ENCODE results near the gene GLYR1.

Gene GLYR1

DNA sequence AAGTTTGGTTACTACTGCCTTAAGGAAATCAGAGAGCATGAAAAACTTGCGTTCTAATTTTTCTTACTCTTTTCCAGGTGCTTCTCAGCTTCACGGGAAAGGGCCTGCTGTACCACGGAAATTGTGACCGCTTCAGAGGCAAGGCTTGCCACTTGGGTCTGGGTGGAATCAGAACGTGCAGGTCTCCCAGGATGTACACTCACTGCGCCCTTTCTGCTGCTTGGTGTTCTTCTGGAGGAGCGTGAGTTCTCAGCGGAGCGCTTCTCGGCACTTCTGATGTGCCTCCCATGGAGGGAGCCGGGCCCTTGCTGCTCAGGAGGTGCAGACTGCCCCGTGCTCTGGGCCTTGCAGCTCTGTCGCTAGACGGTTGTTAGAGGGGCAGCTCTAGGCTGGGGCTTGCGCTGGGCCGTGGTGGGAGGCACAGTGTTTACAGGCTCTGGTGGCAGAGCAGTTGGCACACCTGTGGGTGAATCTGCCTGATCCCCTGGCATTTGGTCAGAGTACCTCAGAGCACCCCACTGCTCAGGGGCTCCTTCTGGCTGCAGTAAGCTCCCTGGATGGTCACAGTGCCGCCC is 33.0 kb upstream of the GLYR1 start:
- no peak for DNase-seq (ENCODE audit: low read depth in 4 of 4, low spot score in 1 of 4)

DNA sequence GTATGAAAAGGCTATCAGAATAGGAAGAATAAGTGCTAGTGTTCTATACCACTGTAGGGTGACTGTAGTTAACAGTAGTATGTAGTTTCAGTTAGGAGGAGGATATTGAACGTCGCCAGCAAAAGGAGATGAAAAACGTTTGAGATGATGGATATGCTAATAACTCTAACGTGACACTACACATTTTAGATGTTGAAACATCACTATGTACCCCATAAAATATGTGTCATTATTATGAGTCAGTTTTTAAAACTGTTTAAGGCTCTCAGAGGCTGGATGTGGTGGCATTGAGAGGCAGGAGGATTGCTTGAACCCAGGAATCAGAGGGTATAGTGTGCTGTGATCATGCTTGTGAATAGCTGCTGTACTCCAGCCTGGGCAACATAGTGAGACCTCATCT is 32.0 kb upstream of the GLYR1 start:
- DNase-seq (ENCODE audit: low read depth in 4 of 4, low spot score in 1 of 4) = no peak

DNA sequence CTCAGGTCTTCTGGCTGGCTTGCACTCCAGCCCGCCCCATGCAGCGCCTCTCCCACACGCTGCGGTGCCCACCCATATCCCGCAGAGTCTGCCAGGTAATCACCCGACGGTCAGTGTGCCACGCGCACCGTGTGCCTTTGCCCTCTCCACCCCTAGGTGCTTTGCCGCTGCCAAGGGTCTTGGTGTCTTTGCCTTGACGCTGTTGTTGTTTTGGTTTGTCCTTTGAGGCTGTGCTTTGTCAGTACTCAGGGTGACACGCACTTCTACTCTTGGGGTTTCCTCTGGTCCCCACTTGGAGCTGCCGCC is 30.2 kb upstream of the GLYR1 start:
- no peak for DNase-seq (ENCODE audit: low read depth in 4 of 4, low spot score in 1 of 4)

DNA sequence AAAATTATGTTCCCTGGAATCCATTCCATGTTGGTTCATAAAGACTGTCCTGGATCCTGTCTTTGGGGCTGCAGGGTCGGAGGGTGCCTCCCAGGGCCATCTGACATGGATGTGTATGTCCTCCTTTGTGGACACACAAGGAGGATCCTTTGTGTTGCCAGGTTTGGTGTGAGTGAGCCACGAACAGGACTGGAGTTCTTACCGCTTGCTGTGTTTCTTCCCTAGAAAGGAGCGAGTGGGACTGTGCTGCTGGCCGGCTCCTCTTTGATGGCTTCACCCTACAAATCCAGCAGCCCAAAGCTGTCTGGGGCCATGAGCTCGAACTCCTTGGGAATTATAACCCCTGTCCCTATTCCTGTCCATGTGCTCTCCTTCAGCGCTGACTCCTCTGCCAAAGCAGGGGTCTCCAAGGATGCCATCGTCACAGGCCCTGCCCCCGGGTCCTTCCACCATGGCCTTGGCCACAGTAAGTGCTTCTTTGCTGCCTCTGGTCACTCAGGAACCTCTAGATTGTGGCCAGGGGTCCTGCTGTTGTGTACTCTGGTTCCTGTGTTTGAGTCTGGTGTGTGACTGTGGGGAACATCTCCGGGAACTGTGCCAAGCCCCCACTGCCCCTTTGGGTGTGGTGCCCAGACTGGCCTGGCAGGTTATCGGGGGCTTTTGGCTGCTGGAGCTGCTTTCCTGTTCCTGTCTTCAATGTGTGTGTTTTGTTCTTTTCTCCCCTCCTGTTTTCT is 29.7 kb upstream of the GLYR1 start:
- no peak for DNase-seq (ENCODE audit: low read depth in 4 of 4, low spot score in 1 of 4)

DNA sequence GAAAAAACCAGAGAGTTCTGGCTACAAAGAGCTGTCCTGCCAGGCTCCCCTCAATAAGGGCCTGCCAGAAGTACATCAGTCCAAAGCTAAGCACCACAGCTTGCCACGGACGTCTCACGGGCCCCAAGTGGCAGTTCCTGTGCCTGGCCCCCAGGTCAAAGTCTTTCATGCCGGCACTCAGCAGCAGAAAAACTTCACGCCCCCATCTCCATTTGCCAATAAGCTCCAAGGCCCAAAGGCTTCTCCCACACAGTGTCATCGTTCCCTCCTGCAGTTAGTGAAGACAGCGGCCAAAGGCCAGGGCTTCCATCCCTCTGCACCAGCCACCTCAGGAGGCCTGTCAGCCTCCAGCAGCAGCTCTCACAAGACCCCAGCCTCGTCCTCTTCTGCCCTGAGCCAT is 27.6 kb upstream of the GLYR1 start:
- DNase-seq (ENCODE audit: low read depth in 4 of 4, low spot score in 1 of 4) = no peak

DNA sequence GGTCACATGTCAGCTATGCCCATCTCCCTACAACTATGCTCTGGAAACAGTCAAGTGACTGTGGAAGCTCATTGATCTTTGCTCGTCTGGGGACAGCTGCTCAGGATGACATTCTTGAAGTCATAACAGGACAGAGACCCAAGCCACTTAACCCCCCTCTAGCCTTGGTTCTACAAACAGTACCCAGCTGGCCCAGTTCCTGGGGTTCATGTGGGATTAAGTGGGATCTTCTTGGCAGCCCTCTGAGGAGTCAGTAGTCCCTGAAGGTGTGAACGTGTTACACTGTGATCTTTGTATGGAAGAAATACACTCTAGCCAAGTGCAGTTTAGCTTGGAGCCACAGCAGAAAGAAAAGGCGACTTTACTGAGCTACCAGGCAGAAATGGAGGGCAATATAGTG is 26.0 kb upstream of the GLYR1 start:
- DNase-seq (ENCODE audit: low read depth in 4 of 4, low spot score in 1 of 4) = no peak

DNA sequence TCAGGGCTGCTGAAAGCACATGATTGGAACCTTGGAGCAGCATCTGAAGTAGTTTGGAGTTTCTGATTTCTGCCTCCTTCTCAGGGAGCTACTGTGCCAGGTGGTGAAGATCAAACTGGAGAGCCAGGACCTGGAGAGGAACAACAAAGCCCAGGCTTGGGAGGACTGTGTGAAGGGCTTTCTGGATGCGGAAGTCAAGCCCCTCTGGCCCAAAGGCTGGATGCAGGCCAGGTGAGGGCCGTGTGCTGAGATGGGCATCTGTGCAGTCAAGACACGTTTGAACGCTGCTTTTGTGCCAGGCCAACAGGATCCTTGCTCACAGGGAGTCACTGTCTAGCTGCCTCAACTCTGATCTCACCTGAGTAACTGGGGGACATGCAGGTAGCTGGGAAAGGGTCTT is 24.0 kb upstream of the GLYR1 start:
- DNase-seq (ENCODE audit: low read depth in 4 of 4, low spot score in 1 of 4) = no peak

DNA sequence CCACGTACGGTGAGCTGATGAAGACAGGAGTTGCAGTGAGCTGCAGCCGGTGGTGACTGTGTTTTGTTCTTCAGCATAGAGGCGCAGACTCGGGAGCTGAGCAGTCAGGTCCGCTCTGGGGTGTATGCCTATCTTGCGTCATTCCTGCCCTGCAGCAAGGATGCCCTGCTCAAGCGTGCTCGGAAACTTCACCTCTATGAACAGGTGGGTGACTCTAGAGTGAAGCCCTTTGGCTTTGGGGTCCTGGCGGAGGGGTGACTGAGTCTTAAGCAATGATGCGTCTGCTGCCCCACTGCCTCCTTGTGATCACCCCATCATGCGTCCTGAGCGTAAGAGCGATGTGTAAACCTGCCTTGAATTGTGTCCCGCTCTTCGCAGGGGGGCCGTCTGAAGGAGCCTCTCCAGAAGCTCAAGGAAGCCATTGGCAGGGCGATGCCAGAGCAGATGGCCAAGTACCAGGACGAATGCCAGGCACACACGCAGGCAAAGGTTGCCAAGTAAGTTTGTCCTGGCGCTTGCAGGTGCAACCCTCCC is 23.1 kb upstream of the GLYR1 start:
- no peak for DNase-seq (ENCODE audit: low read depth in 4 of 4, low spot score in 1 of 4)

DNA sequence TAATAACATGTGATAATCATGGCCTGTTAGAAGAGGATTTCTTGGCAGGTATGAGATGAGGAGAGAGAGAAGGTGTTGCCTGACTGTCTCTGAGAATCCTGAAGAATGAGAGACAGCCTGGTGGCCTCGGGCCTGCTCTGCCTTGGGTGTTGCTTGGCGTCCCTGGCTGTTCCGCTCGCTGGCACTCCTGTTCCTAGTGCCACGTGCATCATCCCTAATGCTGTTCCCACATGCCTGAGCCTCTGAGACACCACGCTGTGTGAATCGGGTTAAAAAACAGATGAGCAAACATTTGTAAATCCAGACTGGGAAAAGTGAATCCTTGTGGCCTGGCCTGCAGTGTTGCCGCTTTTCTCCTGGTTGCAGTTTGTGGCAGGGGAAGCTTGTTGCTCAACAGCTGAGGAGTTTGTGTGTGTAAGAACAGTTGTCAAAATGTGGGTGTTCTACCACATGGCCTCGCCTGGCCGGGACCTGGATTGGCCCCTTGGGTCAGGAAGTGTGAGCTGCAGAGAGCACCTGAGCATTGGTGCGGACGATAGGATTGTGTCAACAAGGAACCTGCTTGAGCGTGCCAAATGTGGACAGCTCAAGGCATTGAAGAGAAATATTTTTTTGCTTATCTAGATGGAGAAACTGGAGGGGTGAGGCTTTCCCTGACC is 22.2 kb upstream of the GLYR1 start:
- no peak for DNase-seq (ENCODE audit: low read depth in 4 of 4, low spot score in 1 of 4)

DNA sequence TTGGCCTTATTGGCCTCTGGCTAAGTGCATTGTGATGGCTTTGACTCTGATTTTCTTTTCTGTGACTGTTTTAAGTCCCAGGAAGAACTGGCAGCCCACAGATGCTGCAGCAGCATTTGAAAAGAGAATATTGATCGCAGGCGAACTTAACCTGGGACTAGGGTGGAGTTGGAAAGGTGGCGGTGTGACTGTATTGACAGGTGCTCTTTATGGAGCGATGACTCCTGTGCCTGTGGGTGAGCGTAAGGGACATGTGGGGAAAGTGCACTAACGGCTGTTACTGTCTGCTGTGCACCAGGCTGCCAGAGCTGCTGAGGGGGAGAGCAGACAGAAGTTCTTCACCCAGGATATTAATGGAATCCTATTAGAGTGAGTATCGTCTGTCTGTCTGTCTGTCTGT is 21.4 kb upstream of the GLYR1 start:
- no peak for DNase-seq (ENCODE audit: low read depth in 4 of 4, low spot score in 1 of 4)

DNA sequence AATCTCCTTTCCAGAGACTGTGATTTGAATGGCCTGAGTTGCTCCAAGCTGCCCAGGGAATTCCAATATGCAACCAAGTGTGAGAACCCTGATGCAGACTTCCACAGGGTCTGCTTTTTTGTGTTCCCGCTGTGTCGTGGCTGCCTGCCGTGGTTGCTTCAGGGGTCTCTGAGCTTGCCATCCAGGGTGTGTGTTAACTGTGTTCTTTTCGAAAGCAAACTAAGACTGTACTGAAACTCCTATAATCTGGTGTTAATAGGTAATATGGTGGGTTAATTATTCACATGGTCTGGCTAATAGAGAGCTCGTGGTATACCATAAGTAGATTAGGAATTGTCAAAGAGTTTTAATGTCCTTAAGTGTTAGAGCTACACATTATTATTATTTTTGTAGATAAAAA is 20.9 kb upstream of the GLYR1 start:
- DNase-seq (ENCODE audit: low read depth in 4 of 4, low spot score in 1 of 4) = no peak

DNA sequence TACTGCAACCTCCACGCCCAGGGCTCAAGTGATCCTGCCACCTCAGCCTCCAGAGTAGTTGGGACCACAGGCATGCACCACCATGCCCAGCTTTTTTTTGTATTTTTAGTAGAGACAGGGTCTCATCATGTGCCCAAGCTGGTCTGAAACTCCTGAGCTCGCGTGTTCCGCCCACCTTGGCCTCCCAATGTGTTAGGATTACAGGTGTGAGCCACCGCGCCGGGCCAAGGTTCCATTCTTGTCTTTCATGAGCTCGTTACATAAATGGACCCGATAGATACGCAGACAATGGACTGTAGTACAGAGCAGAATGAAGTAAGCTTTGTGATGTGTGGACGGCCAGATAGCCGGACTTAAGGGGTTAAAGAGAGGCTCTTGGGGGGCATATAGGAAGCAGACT is 19.5 kb upstream of the GLYR1 start:
- DNase-seq (ENCODE audit: low read depth in 4 of 4, low spot score in 1 of 4) = no peak

DNA sequence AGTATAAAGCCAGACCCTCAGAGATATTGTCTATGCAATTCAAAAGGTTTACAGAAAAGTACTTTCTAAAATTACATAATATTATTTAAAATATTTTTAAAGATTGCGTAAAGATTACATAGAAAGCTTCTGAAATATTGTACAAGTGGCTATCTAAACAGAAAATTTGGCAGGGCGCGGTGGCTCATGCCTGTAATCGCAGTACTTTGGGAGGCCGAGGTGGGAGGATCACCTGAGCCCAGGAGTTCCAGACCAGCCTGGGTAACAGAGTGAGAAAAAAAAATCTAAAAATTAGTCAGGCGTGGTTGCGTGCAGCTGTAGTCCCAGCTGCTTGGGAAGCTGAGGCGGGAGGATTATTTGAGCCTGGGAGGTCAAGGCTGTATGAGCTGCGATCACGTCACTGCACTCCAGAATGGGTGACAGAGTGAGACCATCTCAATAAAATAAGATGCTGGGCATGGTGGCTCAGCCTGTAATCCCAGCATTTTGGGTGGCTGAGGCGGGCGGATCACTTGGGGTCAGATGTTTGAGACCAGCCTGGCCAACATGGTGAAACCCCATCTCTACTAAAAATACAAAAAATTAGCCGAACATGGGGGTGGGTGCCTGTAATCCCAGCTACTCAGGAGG is 18.3 kb upstream of the GLYR1 start:
- DNase-seq (ENCODE audit: low read depth in 4 of 4, low spot score in 1 of 4) = no peak

DNA sequence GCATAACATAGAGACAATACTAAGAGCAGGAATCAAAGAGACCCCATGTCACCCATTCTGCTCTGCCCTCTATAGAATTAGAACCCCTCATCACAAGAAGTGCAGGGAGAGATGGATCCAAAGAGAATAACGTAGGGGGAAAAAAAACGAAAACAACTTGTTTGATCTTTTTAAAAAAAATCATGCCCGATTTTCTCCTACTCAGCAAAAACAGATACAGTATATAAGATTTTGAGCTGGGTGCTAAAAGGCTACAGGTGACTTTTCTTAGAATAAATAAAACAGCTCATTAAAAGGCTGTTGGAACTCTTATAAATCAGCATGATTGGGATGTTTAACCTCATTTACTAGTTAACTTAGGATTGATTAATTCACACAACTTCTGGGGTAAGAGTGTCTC is 17.6 kb upstream of the GLYR1 start:
- no peak for DNase-seq (ENCODE audit: low read depth in 4 of 4, low spot score in 1 of 4)

DNA sequence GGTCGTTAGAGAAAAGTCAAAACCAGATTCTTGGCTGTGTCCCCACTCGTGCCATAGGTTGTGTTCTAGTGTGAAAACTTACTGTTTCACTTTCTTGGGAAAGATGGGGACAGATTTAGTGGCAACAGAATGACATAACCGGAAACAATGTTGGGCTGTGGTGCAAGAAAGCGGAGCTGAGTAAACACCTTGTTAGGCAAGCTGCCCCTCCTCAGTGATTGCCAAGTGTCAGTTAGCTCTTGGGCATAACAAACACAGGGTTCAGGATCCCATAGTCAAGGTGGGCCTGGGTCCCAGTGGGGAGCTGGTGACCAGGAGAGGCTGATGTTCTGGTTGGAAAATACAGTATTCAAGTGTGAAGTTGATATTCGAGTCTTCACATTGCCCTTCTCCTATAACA is 15.6 kb upstream of the GLYR1 start:
- DNase-seq (ENCODE audit: low read depth in 4 of 4, low spot score in 1 of 4) = no peak

DNA sequence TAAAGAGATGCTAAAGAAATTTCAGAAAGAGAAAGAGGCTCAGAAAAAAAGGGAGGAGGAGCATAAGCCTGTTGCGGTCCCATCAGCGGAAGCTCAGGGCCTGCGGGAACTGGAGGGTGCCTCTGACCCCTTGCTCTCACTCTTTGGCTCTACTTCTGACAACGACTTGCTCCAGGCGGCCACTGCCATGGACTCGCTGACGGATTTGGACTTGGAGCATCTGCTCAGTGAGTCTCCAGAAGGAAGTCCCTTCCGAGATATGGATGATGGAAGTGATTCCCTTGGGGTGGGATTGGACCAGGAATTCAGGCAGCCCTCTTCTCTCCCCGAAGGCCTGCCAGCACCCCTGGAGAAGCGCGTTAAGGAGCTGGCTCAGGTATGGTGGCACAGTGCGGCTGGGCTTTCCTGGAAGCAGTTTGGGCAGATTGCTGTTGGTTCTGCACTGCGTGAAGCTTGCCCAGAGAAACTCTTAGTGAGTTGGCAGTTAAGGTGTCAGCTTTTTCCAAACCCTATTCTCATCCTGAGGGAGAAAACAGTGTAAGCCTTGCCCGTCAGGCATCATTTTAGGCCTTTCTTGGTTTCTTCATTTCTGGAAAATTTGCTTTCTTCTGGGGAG is 13.7 kb upstream of the GLYR1 start:
- DNase-seq (ENCODE audit: low read depth in 4 of 4, low spot score in 1 of 4) = no peak

DNA sequence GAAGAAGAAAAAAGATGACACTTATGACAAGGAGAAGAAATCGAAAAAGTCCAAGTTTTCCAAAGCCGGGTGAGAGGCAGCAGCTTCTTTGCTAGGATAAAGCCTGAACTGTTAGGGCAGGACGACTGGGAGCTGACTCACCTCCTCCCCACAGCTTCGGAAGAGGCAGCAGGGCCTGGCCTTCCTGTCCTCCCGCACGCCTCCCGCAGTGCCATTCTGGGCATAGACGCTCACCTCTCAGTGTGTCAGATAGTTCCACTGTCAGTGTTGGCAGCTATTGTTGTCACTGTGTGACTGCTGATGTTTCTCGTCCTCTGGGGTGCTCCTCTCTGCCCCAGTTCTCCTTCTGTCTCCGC is 12.8 kb upstream of the GLYR1 start:
- DNase-seq (ENCODE audit: low read depth in 4 of 4, low spot score in 1 of 4) = no peak

DNA sequence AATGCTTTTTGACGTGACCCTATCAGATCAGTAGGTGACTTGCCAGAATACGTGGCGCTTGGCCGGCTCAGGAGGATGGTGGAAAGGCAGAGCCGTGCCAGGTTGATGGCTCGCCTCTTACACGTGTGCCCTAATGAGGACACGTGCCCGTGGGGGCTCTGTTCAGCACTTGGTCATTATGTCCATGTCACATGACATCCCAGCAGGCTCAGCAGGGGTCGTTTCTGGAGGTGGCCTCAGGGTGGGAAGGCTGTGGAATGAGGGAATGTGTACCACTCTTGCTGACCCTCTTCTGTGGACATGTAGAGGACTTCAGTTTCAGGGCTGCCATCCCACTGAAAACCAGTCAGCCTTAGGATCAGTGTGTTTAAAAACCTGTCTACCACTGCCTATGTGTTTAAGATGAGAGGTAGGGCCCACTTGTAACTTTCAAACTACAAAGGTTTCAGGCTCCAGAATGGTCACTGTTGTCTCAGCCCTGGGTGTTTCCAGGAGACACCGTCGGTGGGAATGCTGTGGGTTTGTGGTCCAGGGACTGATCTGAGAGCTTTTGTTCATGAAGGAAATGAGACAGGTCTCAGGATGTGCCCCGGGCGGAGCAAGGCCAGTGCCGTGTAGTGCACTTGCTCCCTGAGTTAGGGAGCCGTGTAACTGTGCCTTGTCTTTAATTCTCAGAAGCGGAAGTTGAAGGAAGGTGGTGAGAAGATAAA is 12.3 kb upstream of the GLYR1 start:
- DNase-seq (ENCODE audit: low read depth in 4 of 4, low spot score in 1 of 4) = no peak

DNA sequence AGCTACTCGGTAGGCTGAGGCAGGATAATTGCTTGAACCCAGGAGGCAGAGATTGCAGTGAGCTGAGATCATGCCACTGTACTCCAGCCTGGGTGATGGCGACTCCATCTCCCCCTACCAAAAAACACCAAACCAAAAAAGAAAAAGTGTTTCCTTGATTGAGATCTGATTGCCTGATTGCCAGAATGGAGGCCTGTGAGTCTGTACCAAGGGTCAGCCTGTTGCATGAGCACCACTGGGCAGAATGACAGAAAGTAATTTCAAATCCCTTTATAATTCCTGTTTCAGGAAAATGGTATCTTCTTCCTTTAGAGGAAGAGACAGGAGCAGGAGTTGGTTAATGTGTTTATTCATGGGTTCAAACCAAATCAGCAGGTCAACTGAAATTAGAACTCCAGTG is 8.7 kb upstream of the GLYR1 start:
- DNase-seq (ENCODE audit: low read depth in 4 of 4, low spot score in 1 of 4) = no peak

DNA sequence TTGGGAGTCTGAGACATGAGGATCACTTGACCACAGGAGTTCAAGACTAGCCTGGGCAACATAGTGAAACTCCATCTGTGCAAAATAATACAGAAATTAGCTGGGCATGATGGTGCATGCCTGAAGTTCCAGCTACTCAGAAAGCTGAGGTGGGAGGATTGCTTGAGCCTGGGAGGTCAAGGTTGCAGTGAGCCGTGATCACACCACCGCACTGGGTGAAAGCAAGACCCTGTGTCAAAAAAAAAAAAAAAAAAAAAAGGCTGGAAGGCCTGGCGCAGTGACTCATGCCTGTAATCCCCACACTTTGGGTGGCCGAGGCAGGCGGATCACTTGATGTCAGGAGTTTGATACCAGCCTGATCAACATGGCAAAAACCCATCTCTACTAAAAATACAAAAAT is 8.3 kb upstream of the GLYR1 start:
- no peak for DNase-seq (ENCODE audit: low read depth in 4 of 4, low spot score in 1 of 4)

DNA sequence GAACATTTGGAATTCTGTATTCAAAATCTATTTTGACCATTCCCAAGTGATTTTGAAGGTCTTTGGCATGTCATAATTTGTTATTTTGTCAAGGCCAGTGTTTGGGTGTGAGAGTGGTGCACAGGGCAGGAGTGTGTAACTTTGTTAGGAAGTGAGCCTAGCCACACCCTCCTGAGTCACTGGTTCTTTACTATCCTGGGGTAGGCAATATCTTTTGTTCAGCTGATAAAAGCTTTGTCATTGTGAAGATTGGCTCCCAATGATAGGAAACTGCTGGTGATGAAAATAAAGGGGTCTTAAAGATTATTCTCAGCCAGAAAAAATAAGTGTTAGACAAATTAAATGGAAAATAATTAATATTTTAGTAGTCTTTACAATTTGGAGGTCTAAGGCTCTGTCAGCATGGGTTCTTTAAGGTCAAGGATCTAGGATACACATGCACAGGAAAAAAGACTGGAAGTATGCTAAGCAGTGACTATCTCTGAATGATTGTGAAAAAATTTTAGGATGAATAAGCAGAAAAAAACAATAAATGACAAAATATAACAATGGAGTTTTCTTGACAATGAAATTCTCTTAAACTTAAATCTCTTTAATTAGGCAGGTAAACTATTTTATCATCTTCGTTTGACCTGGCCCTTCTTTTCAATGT is 5.3 kb upstream of the GLYR1 start:
- no peak for DNase-seq (ENCODE audit: low read depth in 4 of 4, low spot score in 1 of 4)

Data from stimulated activated CD4-positive, alpha-beta T cell treated with anti-CD3 and anti-CD28 coated beads, Interleukin-1b, Interleukin-23, amount 100 ng/mL, for 24 hours (primary cell).